GM23338 (cell line): Measurements from ENCODE around the gene PIEZO2.

Source experiments
- CREB1 ChIP-seq: fragments of 250-450 bp; sonication (Bioruptor Pico); IDR thresholded peaks from 2 replicates; pipeline ENCODE4 v1.5.0; 2020; ENCODE audit warnings: low read depth, mild to moderate bottlenecking, moderate library complexity
- EZH2 ChIP-seq: fragments of 200-600 bp; sonication (generic); IDR thresholded peaks from one replicate; pipeline ENCODE4 v1.8.0; 2017; ENCODE audit warnings: antibody characterized with exemption, mild to moderate bottlenecking, low read depth; ENCODE audit not compliant: unreplicated experiment
- EZH2phosphoT487 ChIP-seq: fragments of 200-600 bp; sonication (generic); IDR thresholded peaks from one replicate; pipeline ENCODE4 v1.8.1; 2018; ENCODE audit warnings: antibody characterized with exemption; ENCODE audit not compliant: unreplicated experiment
- POLR2AphosphoS5 ChIP-seq: IDR thresholded peaks from 2 replicates; pipeline ENCODE4 v1.6.1; 2016; ENCODE audit warnings: antibody characterized with exemption, low read depth
- TF ChIP-seq, protein P1 (sequence below), 2 experiments: fragments of 200-600 bp in 1 of 2; sonication (generic) in 1 of 2; conservative IDR thresholded peaks; 2 replicates each; pipeline versions ENCODE4 v1.5.1 to v1.6.1; 2016 to 2017; ENCODE audit warnings: antibody characterized with exemption in 2 of 2, low read depth in 2 of 2, mild to moderate bottlenecking in 2 of 2, moderate library complexity in 1 of 2

GRCh38 chr18:11108947-11109346 lies 40.4 kb downstream of the PIEZO2 start:
- TF ChIP-seq EZH2 (no peak), POLR2AphosphoS5 (no peak), CREB1 (no peak), EZH2phosphoT487 (no peak)
- TF ChIP-seq, protein P1, sequence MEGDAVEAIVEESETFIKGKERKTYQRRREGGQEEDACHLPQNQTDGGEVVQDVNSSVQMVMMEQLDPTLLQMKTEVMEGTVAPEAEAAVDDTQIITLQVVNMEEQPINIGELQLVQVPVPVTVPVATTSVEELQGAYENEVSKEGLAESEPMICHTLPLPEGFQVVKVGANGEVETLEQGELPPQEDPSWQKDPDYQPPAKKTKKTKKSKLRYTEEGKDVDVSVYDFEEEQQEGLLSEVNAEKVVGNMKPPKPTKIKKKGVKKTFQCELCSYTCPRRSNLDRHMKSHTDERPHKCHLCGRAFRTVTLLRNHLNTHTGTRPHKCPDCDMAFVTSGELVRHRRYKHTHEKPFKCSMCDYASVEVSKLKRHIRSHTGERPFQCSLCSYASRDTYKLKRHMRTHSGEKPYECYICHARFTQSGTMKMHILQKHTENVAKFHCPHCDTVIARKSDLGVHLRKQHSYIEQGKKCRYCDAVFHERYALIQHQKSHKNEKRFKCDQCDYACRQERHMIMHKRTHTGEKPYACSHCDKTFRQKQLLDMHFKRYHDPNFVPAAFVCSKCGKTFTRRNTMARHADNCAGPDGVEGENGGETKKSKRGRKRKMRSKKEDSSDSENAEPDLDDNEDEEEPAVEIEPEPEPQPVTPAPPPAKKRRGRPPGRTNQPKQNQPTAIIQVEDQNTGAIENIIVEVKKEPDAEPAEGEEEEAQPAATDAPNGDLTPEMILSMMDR (conservative IDR thresholded peaks at IDR 0.05; ENCODE audit: low read depth in 2 of 2): no peak
